GM19025 (cell line): ENCODE measurements around the gene GABRB2.

ENCODE experiments used
- ATAC-seq: cut with Tn5 transposase; IDR thresholded peaks from one replicate; pipeline ENCODE4 v1.9.1; 2021; ENCODE audit warnings: mild to moderate bottlenecking, low read depth, moderate library complexity; ENCODE audit not compliant: unreplicated experiment

GABRB2 gene

GRCh38 chr5:161391724-161392123 is 154.8 kb downstream of the GABRB2 start:
- ATAC-seq: no peak

DNA sequence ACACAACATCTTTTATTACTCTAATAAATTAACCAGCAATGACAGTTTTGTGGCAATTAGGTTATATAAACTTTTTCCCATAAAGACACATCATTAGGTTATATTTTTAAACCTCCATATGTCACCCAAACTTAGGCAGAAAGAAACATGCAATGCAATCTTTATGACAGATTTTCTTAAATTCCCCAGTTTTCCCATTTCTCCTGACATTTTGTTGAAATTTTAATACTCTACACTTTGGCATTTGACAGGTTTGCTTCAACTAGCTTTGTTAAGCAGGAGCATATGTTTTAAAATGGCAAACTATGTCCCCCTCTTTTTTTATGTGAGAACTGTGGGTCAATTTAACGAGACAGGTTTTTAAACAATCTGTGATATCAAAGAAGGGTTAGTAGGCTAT is 155.5 kb downstream of the GABRB2 start:
- ATAC-seq: no peak

DNA sequence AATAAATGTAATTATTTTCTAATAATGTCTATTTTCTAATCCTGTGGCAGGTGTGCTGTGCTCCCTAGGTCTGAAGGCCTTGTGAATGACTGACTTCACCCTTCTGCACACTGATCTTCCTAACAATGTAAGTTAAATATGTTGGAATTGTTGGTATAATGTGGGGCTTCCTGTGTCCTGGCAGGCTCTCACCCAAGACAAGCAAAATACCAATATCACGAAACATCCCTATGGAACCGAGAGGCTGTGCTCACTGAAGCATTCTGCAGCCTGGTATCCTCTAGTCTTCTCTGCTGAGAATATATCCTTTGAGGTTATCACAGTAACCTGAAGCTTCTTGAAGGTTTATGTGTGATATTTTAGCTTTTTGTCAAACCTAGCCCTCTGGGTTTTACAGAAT is 159.4 kb downstream of the GABRB2 start:
- ATAC-seq: no peak

DNA sequence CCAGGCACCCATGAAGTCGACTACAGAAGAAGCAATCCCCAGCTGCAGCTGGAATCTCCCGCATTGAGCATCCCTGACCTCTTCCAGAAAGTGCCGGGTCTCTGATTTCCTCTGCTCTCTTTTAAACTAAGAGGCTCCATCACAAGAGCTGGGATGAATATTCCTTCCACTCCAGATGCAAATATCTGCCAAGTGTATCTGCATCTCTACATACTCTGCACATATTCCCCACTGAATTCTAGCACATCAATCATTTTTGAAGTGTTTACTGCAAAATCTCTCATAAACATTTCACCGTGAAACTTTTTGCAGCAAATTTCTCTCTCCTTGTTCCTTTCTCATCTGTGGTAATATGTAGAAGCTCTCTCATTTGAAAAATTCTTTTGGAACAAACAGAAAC is 161.5 kb downstream of the GABRB2 start:
- ATAC-seq: no peak

GRCh38 chr5:161382685-161383084 is 163.8 kb downstream of the GABRB2 start:
- no peak for ATAC-seq

- no peak for ATAC-seq
Measured at GRCh38 chr5:161380486-161380885, 166.0 kb downstream of the GABRB2 start.

DNA sequence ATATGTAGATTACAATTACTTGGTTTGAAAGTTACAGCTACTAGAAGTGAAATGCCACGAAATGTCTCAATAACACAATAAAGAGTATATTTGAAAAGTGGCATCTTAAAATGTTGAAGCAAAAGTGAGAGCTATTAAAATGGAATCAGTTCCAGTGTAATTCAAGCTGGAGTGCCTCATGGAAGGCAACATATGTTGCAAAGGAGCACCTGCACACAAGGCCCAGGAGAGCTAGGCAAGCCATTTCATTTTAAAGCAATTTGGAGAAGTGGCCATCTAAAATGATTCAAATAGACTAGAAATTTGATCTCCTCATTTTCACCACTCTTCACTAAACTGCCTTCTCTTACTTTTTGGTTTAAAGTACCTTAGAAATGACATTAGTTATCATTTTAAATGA is 167.8 kb downstream of the GABRB2 start:
- ATAC-seq: no peak

DNA sequence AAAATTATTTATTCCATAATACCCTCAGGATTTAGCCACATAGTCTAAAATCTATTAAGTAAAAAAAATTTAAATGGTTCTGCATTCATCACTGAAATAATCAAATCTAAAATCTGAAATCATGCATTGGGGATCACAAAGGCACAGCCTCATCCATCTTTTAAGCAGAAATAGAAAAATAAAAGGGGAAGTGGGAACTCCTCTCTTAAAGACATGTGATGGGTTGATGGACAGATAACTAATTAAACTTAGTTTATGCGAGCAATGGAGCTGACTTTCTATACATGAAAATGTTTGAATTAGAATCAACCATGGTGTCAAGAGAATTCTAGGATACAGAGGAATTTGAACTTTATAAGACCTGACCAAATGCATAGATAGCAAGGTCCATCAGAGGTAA is 170.5 kb downstream of the GABRB2 start:
- no peak for ATAC-seq

DNA sequence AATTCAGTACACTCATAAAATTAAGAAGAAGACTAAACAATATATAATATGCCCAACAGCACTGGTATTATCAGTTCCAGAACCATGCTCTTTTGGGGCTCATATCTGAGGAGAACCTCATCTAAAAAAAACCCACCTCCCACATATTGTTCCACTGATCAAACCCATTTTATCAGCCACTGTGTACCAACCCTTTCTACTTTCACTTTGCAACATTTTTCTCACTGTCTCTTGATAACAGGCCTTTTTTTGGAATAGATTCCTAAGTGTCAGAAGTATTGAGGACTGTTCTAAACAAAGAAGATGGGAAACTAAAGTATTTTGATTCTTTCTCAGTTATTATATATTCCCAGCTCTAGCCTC is 173.2 kb downstream of the GABRB2 start:
- ATAC-seq: peak; percentile 21

- peak; percentile 67 for ATAC-seq
Measured at GRCh38 chr5:161372682-161373344, 173.7 kb downstream of the GABRB2 start.

DNA sequence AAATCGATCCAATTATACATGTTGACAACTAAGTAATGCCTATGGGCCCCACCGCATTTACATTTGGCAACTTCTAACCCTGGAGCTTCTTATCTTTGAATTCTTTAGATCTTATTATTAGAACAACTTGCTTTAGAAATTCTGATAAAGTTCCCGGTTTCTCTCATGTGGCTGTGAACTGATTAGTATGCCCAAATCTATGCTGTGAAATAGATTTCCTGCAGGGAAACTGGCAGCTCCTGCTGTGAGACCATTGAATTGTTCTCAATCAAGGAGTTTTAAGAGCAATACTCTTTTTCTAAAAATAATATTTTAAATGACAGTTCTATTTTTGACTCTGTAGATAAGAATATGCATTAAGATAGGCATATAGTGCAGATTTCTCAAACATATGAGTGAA is 177.5 kb downstream of the GABRB2 start:
- no peak for ATAC-seq

- ATAC-seq: no peak
Measured at GRCh38 chr5:161358446-161358845, 188.1 kb downstream of the GABRB2 start.

GRCh38 chr5:161344234-161344633 is 202.3 kb downstream of the GABRB2 start:
- ATAC-seq: no peak

DNA sequence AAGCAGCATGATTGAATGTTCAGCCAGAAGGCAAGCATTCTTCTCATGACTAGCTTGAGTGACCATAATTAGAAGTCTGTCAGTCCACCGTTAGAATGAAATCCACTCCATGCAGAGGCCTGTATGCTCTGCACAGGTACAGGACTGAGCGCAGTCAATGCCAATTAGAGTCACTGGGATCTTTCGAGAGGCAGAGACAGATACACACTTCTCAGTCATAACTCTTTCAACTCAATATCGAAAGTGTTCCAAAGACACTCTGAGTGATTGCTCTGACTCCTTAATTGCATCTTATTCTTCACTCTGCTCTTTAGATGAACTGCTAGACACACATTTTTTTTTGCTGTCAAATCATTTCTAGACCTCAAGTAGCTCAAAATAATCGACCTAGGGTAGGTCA is 203.6 kb downstream of the GABRB2 start:
- ATAC-seq: no peak

DNA sequence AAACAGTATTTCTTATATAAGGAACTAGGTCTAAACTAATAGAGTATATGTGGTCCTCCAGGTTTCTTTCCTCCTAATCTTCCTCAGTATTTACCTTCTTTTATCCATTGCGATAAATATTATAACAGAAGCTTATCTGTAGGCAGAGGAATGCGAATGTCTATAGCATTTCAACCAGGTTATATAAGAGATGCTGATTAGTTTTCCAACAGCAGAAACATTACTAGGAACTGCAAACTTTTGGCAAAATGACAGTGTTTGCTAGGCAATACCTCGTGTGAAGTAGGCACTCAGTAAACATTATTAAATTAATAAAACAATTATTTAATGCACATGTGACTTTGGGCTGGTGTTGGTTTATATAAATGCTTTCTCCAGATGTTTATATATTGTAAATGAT is 206.5 kb downstream of the GABRB2 start:
- no peak for ATAC-seq

GRCh38 chr5:161333194-161333880 is 213.2 kb downstream of the GABRB2 start:
- no peak for ATAC-seq

DNA sequence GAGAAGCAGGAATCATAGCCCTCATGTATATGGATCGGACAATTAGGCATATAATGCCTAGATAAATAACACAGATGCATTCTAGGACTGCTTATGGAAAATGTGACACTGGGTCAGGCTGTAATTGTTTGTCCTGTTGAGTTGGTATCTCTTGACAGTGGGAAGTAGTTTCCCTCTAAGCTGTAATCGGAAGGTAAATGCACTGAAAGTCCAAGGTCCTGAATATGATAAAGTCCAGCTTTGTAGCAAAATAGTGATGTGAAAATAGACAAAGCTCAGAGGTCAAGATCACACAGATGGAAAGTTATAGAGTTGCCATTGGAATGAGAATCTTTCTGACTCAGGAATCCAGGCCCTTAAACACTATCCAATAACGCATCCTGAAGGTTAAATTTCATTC is 214.2 kb downstream of the GABRB2 start:
- no peak for ATAC-seq

DNA sequence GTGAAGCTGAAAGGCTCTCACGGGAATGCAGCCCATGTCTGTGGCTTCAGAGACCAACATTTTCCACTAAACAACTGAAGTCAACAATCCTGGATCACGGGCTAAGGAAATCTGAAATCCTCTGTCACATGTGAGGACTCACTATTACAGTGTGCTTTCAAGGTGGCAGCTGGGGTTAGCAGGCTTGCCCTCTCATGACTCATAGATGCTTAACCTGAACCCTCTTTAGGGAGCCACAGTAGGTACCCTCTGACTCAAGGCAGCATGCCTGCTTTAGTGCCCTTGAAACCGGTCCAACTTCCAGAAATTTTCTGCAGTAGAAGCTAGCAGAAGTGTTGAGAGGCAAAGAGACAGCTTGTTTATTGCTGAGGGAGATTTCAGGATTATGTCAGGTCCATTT is 232.5 kb downstream of the GABRB2 start:
- no peak for ATAC-seq

DNA sequence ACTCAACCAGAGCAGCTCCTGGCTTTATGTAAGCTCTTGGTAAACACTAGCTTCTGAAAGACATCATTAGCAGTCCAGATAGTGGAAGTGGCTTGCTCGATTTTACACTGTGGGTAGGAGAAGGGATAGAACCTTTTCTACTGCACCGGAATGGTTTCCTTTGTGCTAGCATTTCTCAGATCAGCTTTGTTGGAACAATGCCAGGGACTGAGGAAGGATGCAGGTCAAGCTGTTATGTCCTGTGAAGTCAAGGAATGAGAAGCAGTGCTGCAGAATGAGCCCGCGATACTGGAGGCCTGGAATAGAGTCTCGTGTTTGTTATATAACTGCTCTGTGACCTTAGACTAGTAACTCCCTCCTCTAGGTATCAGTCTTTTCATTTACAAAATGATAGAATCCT is 233.6 kb downstream of the GABRB2 start:
- ATAC-seq: no peak

- ATAC-seq: peak; percentile 36
Measured at GRCh38 chr5:161311965-161312364, 234.6 kb downstream of the GABRB2 start.

- ATAC-seq: peak; percentile 77
Measured at GRCh38 chr5:161311146-161311708, 235.3 kb downstream of the GABRB2 start.

- ATAC-seq: no peak
Measured at GRCh38 chr5:161306351-161306995, 240.1 kb downstream of the GABRB2 start.
